Measurements from ENCODE around the gene SLC19A3. TPM values are rescaled to one million over a fixed set of nuclear protein-coding genes. Genes with fewer than 3 reads are reported as not detected.

Gene SLC19A3
- total RNA-seq, 1 experiment from 2014 or later, result 63.8 TPM

GRCh38 chr2:227710986-227711385, 6.8 kb downstream of the SLC19A3 start:
- TF ChIP-seq CTCF (IDR thresholded peaks at IDR 0.05; ENCODE audit: unreplicated experiment), result no peak
- CTCF ChIA-PET, result no interaction called here
- Mint-ChIP-seq H3K27me3 (ENCODE audit: unreplicated experiment) (no peaks in the 10 kb centered on the region), H3K36me3 (ENCODE audit: insufficient read depth, unreplicated experiment) (peaks cover 54% of the 10 kb centered on the region), H3K27ac (ENCODE audit: unreplicated experiment) (no peak overlapping the region), H3K4me3 (ENCODE audit: low read depth, unreplicated experiment) (no peak overlapping the region), H3K9me3 (ENCODE audit: low read depth, unreplicated experiment) (no peaks in the 10 kb centered on the region), H3K4me1 (ENCODE audit: low read depth, unreplicated experiment) (peaks cover 43% of the 10 kb centered on the region)
- DNase-seq, result no peak
- intact Hi-C loops (cut with micrococcal nuclease; ENCODE audit: unreplicated experiment), result no loop called here
- BruUV-seq (replicated peaks), result no TSS peak

GRCh38 chr2:227707390-227707789, 10.4 kb downstream of the SLC19A3 start:
- intact Hi-C loops (cut with micrococcal nuclease; ENCODE audit: unreplicated experiment), result loop anchor here (10.0 kb wide), 1 partner anchor 223 kb away; no protein-coding TSS in a partner anchor
- DNase-seq, result no peak
- Mint-ChIP-seq H3K4me3 (ENCODE audit: low read depth, unreplicated experiment) (no peak overlapping the region), H3K27me3 (ENCODE audit: unreplicated experiment) (no peaks in the 10 kb centered on the region), H3K4me1 (ENCODE audit: low read depth, unreplicated experiment) (peaks cover 36% of the 10 kb centered on the region), H3K9me3 (ENCODE audit: low read depth, unreplicated experiment) (no peaks in the 10 kb centered on the region), H3K36me3 (ENCODE audit: insufficient read depth, unreplicated experiment) (peaks cover 49% of the 10 kb centered on the region), H3K27ac (ENCODE audit: unreplicated experiment) (no peak overlapping the region)
- no peak for TF ChIP-seq CTCF (IDR thresholded peaks at IDR 0.05; ENCODE audit: unreplicated experiment)
- BruUV-seq (replicated peaks), result no TSS peak
- CTCF ChIA-PET, result no interaction called here

GRCh38 chr2:227706859-227707258, 11.0 kb downstream of the SLC19A3 start:
- peaks cover 37% of the 10 kb centered on the region for H3K4me1 Mint-ChIP-seq (ENCODE audit: low read depth, unreplicated experiment)

GRCh38 chr2:227703961-227704360, 13.9 kb downstream of the SLC19A3 start:
- CTCF ChIA-PET, result no interaction called here
- intact Hi-C loops (cut with micrococcal nuclease; ENCODE audit: unreplicated experiment), result loop anchor here (5.0 to 10.0 kb wide), 2 partner anchors 58 to 219 kb away; no protein-coding TSS in a partner anchor
- peak overlapping the region; percentile 70 for H3K27ac Mint-ChIP-seq (ENCODE audit: unreplicated experiment)
- peaks cover 59% of the 10 kb centered on the region for H3K36me3 Mint-ChIP-seq (ENCODE audit: insufficient read depth, unreplicated experiment)
- H3K4me1 Mint-ChIP-seq (ENCODE audit: low read depth, unreplicated experiment), result peaks cover 42% of the 10 kb centered on the region
- no peaks in the 10 kb centered on the region for H3K27me3 Mint-ChIP-seq (ENCODE audit: unreplicated experiment)
- H3K4me3 Mint-ChIP-seq (ENCODE audit: low read depth, unreplicated experiment), result no peak overlapping the region
- no peaks in the 10 kb centered on the region for H3K9me3 Mint-ChIP-seq (ENCODE audit: low read depth, unreplicated experiment)
- no peak for TF ChIP-seq CTCF (IDR thresholded peaks at IDR 0.05; ENCODE audit: unreplicated experiment)
- no TSS peak for BruUV-seq (replicated peaks)
- no peak for DNase-seq

More at GRCh38 chr2:227706859-227707258, 11.0 kb downstream of the SLC19A3 start:
- CTCF ChIA-PET, result no interaction called here
- no TSS peak for BruUV-seq (replicated peaks)
- Mint-ChIP-seq H3K9me3 (ENCODE audit: low read depth, unreplicated experiment) (no peaks in the 10 kb centered on the region), H3K27ac (ENCODE audit: unreplicated experiment) (no peak overlapping the region), H3K4me3 (ENCODE audit: low read depth, unreplicated experiment) (no peak overlapping the region), H3K36me3 (ENCODE audit: insufficient read depth, unreplicated experiment) (peaks cover 48% of the 10 kb centered on the region), H3K27me3 (ENCODE audit: unreplicated experiment) (no peaks in the 10 kb centered on the region)
- no peak for DNase-seq
- no peak for TF ChIP-seq CTCF (IDR thresholded peaks at IDR 0.05; ENCODE audit: unreplicated experiment)
- intact Hi-C loops (cut with micrococcal nuclease; ENCODE audit: unreplicated experiment), result loop anchor here (10.0 kb wide), 1 partner anchor 222 kb away; no protein-coding TSS in a partner anchor

All from Calu3 (cell line).